Stimulated activated memory B cell treated with anti-CD40 and anti-IgM and Interleukin-4, amounts not matched to agents 10 μg/mL and 1 μg/mL and 100 μg/mL, for 72 hours (primary cell): ENCODE measurements around the gene ABCC4.

Experiments
- ATAC-seq: fragments of 150-1000 bp; cut with Tn5 transposase; 2 replicates; pipeline ENCODE4 v1.10.0; 2021
- H3K27ac Mint-ChIP-seq: one replicate; pipeline ENCODE4 v1.8.0; 2022; ENCODE audit warnings: mild to moderate bottlenecking, mixed read lengths
- H3K27me3 Mint-ChIP-seq: one replicate; pipeline ENCODE4 v1.8.0; 2022; ENCODE audit warnings: mixed read lengths
- H3K36me3 Mint-ChIP-seq: one replicate; pipeline ENCODE4 v1.8.0; 2022; ENCODE audit warnings: mixed read lengths
- H3K4me1 Mint-ChIP-seq: one replicate; pipeline ENCODE4 v1.8.0; 2022; ENCODE audit warnings: mixed read lengths
- H3K4me3 Mint-ChIP-seq: one replicate; pipeline ENCODE4 v1.8.0; 2022; ENCODE audit warnings: mild to moderate bottlenecking, moderate library complexity, mixed read lengths
- H3K9me3 Mint-ChIP-seq: one replicate; pipeline ENCODE4 v1.8.0; 2022; ENCODE audit warnings: mixed read lengths

Gene ABCC4

DNA sequence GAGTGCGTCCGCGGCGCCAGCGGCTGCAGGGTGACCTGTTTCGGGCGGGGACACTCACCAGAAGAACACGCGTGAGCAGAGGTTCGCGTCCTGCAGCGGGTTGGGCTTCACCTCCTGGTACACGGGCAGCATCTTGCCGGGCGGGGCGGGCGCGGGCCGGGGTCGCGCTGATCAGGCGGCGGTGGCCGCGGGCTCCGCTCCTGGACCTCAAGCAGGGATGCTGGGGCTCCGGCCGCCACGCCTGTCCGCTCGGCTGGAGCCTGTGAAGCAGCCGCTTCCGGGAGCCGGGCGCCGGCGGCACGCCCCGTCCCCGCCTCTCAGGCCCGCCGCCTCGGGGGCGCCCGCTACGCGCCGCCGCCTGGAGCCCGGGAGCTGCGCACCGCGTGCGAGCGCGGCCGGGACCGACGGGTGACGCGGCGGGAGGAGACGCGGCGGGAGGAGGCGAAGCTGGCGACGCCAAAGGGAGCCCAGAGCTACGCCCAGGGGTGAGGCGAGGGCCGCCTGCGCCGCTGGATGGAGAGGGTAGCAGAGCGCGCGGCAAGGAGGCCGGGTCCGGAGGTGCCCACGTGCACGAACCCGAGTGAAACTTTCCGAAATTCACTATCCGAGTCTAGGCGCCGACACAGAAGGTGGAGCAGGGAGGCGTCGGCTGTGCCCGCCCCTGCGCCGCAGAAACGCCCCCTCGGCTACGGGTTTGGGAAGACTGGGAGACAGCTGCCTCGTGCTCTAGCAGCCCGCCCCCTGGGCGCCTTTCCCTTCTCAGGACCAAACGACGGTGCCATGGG is at the start of gene ABCC4:
Gene ABCC4, minus strand, starts transcription at position 269 of the 785 bp plus-strand sequence. Its CDS starts 137 bp downstream, at position 132.
- Mint-ChIP-seq H3K4me3 (peak within 1 kb of the TSS; percentile 90), H3K4me1 (peaks cover 33% of the 10 kb centered on the region)
- peak; percentile 92 for ATAC-seq

GRCh38 chr13:95349267-95349666 is 48.0 kb upstream of the ABCC4 start:
- no peaks in the 10 kb centered on the region for H3K4me1 Mint-ChIP-seq
- no peak for ATAC-seq
- H3K4me3 Mint-ChIP-seq = no peak overlapping the region
- H3K9me3 Mint-ChIP-seq = no peaks in the 10 kb centered on the region
- no peak overlapping the region for H3K27ac Mint-ChIP-seq
- no peaks in the 10 kb centered on the region for H3K36me3 Mint-ChIP-seq
- peaks cover 10% of the 10 kb centered on the region for H3K27me3 Mint-ChIP-seq

More for the DNA sequence above, at the start of gene ABCC4:
- Mint-ChIP-seq H3K9me3 (no peaks in the 10 kb centered on the region), H3K27me3 (no peaks in the 10 kb centered on the region), H3K27ac (peak within 1 kb of the TSS; percentile 82), H3K36me3 (peaks cover 3% of the 10 kb centered on the region)

GRCh38 chr13:95343944-95344343 is 42.7 kb upstream of the ABCC4 start:
- no peaks in the 10 kb centered on the region for H3K9me3 Mint-ChIP-seq

GRCh38 chr13:95341441-95341840 is 40.2 kb upstream of the ABCC4 start:
- H3K27ac Mint-ChIP-seq = no peak overlapping the region
- no peaks in the 10 kb centered on the region for H3K36me3 Mint-ChIP-seq
- H3K27me3 Mint-ChIP-seq = no peaks in the 10 kb centered on the region
- H3K9me3 Mint-ChIP-seq = no peaks in the 10 kb centered on the region
- no peaks in the 10 kb centered on the region for H3K4me1 Mint-ChIP-seq
- no peak for ATAC-seq
- H3K4me3 Mint-ChIP-seq = no peak overlapping the region

More at GRCh38 chr13:95343944-95344343, 42.7 kb upstream of the ABCC4 start:
- Mint-ChIP-seq H3K27me3 (peaks cover 10% of the 10 kb centered on the region), H3K36me3 (no peaks in the 10 kb centered on the region), H3K4me3 (no peak overlapping the region), H3K4me1 (no peaks in the 10 kb centered on the region), H3K27ac (no peak overlapping the region)
- no peak for ATAC-seq

GRCh38 chr13:95338905-95339304 is 37.7 kb upstream of the ABCC4 start:
- Mint-ChIP-seq H3K27ac (no peak overlapping the region), H3K4me3 (no peak overlapping the region), H3K36me3 (no peaks in the 10 kb centered on the region), H3K4me1 (no peaks in the 10 kb centered on the region), H3K27me3 (no peaks in the 10 kb centered on the region), H3K9me3 (no peaks in the 10 kb centered on the region)
- ATAC-seq = no peak

GRCh38 chr13:95337597-95337996 is 36.3 kb upstream of the ABCC4 start:
- no peaks in the 10 kb centered on the region for H3K4me1 Mint-ChIP-seq
- no peak for ATAC-seq
- H3K9me3 Mint-ChIP-seq = no peaks in the 10 kb centered on the region
- no peaks in the 10 kb centered on the region for H3K36me3 Mint-ChIP-seq
- no peak overlapping the region for H3K27ac Mint-ChIP-seq
- H3K4me3 Mint-ChIP-seq = no peak overlapping the region
- no peaks in the 10 kb centered on the region for H3K27me3 Mint-ChIP-seq

GRCh38 chr13:95335667-95336066 is 34.4 kb upstream of the ABCC4 start:
- no peaks in the 10 kb centered on the region for H3K27me3 Mint-ChIP-seq
- H3K27ac Mint-ChIP-seq = no peak overlapping the region
- H3K4me1 Mint-ChIP-seq = no peaks in the 10 kb centered on the region
- H3K9me3 Mint-ChIP-seq = peaks cover 2% of the 10 kb centered on the region
- ATAC-seq = no peak
- H3K4me3 Mint-ChIP-seq = no peak overlapping the region
- no peaks in the 10 kb centered on the region for H3K36me3 Mint-ChIP-seq

DNA sequence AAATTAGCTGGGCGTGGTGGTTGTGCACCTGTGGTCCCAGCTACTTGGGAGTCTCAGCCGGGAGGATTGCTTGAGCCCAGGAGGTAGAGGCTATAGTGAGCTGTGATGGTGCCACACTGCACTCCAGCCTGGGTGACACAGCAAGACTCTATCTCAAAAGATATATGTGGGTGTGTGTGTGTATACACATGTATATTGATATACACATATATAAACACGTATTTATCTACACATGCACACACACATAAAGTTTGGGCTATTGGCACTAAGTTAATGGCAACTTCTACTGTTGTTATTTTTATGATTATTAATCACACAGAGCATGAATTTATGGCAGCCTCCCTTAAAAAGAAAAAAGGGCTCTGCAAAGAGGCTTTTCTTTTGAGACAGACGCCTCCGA is 27.1 kb upstream of the ABCC4 start:
- Mint-ChIP-seq H3K27ac (no peak overlapping the region), H3K27me3 (peaks cover 15% of the 10 kb centered on the region), H3K4me3 (no peak overlapping the region), H3K4me1 (no peaks in the 10 kb centered on the region), H3K9me3 (peaks cover 2% of the 10 kb centered on the region), H3K36me3 (no peaks in the 10 kb centered on the region)
- no peak for ATAC-seq

- H3K4me1 Mint-ChIP-seq = no peaks in the 10 kb centered on the region
- H3K4me3 Mint-ChIP-seq = no peak overlapping the region
- H3K36me3 Mint-ChIP-seq = no peaks in the 10 kb centered on the region
- no peak for ATAC-seq
- H3K27me3 Mint-ChIP-seq = peaks cover 15% of the 10 kb centered on the region
- peaks cover 2% of the 10 kb centered on the region for H3K9me3 Mint-ChIP-seq
- no peak overlapping the region for H3K27ac Mint-ChIP-seq
These were observed 25.9 kb upstream of the ABCC4 start for GRCh38 chr13:95327190-95327589.

DNA sequence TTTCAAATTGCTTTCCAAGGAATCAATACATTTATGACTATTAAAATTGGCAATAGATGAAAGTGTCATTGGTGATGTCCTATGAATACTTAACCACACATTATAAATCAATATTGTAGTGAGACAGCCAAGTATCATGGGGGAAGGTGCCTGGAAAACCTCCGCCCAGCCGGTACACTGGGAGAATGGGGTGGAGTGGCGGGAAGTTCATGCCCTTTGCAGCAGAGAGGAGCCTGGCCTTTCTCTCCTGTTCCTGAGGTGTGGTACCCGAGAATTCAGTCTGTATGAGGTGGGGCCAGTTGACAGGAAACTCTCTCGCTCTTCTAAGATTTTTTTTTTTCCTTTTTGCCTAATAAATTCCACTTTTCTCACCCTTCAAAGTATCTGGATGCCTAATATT is 25.4 kb upstream of the ABCC4 start:
- Mint-ChIP-seq H3K27ac (no peak overlapping the region), H3K9me3 (peaks cover 2% of the 10 kb centered on the region), H3K4me1 (no peaks in the 10 kb centered on the region), H3K4me3 (no peak overlapping the region), H3K36me3 (no peaks in the 10 kb centered on the region), H3K27me3 (peaks cover 15% of the 10 kb centered on the region)
- ATAC-seq = no peak

DNA sequence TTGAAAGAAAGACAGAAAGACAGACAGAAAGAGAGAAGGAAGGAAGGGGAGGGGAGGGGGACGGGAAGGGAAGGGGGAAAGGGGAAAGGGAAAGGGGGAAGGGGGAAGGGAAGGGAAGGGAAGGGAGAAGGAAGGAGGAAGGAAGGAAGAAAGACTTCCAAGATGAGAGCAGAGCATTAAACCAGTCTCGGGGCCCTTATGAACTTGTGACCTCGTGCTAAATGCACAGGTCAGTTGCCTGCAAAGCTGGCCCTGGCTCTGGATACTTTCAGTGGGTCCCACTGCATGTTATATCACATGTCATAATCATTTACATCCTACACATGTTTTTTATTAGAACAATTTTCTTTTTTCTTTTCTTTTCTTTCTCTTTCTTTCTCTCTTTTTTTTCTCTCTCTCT is 24.2 kb upstream of the ABCC4 start:
- Mint-ChIP-seq H3K4me3 (no peak overlapping the region), H3K36me3 (no peaks in the 10 kb centered on the region), H3K27ac (no peak overlapping the region), H3K4me1 (no peaks in the 10 kb centered on the region), H3K27me3 (peaks cover 15% of the 10 kb centered on the region), H3K9me3 (no peaks in the 10 kb centered on the region)
- ATAC-seq = no peak

DNA sequence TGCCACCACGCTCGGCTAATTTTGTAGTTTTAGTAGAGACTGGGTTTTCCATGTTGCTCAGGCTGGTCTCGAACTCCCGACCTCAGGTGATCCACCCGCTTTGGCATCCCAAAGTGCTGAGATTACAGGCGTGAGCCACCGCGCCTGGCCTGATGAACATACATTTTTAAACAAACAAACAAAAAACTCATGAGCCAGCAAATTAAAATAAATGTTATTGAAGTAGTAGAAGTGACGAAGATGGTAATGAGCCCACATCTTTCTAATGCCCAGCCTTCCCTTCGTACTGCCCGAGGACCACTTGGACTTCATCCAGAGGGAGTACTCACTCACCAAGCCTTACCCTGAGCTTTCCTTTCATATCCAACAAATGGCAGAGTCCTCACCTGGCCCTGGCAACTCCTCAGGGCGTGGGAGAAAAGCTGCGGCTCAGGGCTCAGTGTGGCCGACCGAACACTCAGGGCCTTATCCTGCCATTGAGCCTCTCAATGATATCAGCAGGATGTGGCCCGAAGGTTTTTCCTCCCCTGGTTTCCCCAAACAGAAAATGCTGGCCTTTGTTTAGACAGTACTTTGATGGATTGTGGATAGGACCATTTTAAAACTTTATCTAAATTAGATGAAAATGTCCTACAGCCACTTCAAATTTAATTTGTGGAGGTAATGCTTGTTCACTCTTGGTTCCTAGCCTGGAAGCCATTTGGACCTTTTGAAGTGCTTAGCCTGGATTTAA is 22.8 kb upstream of the ABCC4 start:
- Mint-ChIP-seq H3K4me3 (no peak overlapping the region), H3K9me3 (no peaks in the 10 kb centered on the region), H3K27me3 (peaks cover 15% of the 10 kb centered on the region), H3K36me3 (no peaks in the 10 kb centered on the region), H3K27ac (no peak overlapping the region), H3K4me1 (no peaks in the 10 kb centered on the region)
- no peak for ATAC-seq

GRCh38 chr13:95319551-95320274 is 18.5 kb upstream of the ABCC4 start:
- H3K4me1 Mint-ChIP-seq = no peaks in the 10 kb centered on the region
- no peak overlapping the region for H3K27ac Mint-ChIP-seq
- H3K4me3 Mint-ChIP-seq = no peak overlapping the region
- H3K9me3 Mint-ChIP-seq = no peaks in the 10 kb centered on the region
- no peak for ATAC-seq
- no peaks in the 10 kb centered on the region for H3K36me3 Mint-ChIP-seq
- H3K27me3 Mint-ChIP-seq = peaks cover under 1% of the 10 kb centered on the region

DNA sequence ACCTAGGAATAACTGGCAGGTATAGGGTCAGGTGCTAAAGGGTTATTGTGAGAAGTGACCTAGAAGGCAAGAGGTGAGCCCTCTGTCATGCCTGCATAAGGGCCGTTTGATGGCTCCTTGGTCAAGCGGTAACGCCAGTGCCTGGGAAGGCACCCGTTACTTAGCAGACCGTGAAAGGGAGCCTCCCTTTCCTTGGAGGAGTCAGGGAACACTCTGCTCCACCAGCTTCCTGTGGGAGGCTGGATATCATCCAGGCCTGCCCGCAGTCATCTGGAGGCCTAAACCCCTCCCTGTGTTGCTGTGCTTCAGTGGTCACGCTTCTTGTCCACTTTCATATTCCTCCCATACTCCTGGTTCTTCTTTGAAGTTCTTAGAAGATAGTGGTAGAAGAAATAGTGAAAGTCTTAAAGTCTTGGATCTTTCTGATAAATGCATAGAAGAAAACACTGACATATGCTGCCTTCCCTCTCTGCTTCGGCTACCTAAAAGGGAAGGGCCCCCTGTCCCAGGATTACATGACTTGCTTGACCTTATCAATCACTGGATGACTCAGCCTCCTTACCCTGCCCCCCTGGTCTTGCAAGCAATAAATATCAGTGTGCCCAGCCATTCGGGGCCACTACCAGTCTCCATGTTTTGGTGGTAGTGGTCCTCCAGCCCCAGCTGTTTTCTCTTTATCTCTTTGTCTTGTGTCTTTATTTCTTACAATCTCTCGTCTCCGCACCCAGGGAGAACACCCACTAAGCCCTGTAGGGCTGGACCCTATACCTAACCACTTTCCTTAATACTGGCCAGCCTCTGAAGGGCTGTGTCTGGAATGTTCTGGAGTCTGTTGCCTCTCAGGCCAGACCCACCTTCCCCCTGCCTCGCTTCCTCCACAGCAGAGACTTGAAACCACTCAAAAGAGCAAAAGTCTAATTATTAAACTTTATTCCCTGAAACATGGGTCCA is 16.1 kb upstream of the ABCC4 start:
- Mint-ChIP-seq H3K36me3 (no peaks in the 10 kb centered on the region), H3K27ac (no peak overlapping the region), H3K9me3 (no peaks in the 10 kb centered on the region), H3K27me3 (peaks cover 8% of the 10 kb centered on the region), H3K4me3 (no peak overlapping the region), H3K4me1 (no peaks in the 10 kb centered on the region)
- ATAC-seq = no peak
